K562 (cell line): Measurements from ENCODE around the gene MINK1. TPM values are rescaled to one million over a fixed set of nuclear protein-coding genes. Genes with fewer than 3 reads are reported as not detected.
A peak's percentile ranks its signal among the peaks of the same experiment; 100 is the strongest.

Source experiments
- ARHGAP35 ChIP-seq: fragments of 450-650 bp; IDR thresholded peaks from 2 replicates; pipeline ENCODE4 v1.6.1; 2018; ENCODE audit not compliant: partially characterized antibody
- CBFA2T3 ChIP-seq: fragments of 450-650 bp; IDR thresholded peaks from 2 replicates; pipeline ENCODE4 v1.6.1; 2017
- COPS2 ChIP-seq: fragments of 450-650 bp; conservative IDR thresholded peaks from 2 replicates; pipeline ENCODE4 v1.6.1; 2016; ENCODE audit warnings: mild to moderate bottlenecking, moderate library complexity
- FIP1L1 ChIP-seq: fragments of 200-400 bp; formaldehyde crosslinking; IDR thresholded peaks from 2 replicates; pipeline ENCODE4 v1.6.1; 2018; ENCODE audit warnings: mild to moderate bottlenecking, low read depth, low read length; ENCODE audit not compliant: poor library complexity, severe bottlenecking
- HDAC8 ChIP-seq: fragments of 450-650 bp; IDR thresholded peaks from 2 replicates; pipeline ENCODE4 v1.6.1; 2016; ENCODE audit warnings: mild to moderate bottlenecking, missing genetic modification characterization, moderate library complexity, missing compliant biosample characterization
- HEY1 ChIP-seq: fragments of 250-450 bp; sonication (Bioruptor Pico); IDR thresholded peaks from 2 replicates; pipeline ENCODE4 v1.5.0; 2020; ENCODE audit warnings: mild to moderate bottlenecking, moderate library complexity, borderline replicate concordance
- HIVEP1 ChIP-seq: fragments of 250-450 bp; sonication (Bioruptor Pico); IDR thresholded peaks from 2 replicates; pipeline ENCODE4 v1.4.0; 2020; ENCODE audit warnings: mild to moderate bottlenecking
- IFI16 ChIP-seq: fragments of 250-450 bp; sonication (Bioruptor Pico); IDR thresholded peaks from 2 replicates; pipeline ENCODE4 v2.1.2; 2022; ENCODE audit warnings: mild to moderate bottlenecking, inconsistent platforms
- MAFG ChIP-seq: fragments of 450-650 bp; conservative IDR thresholded peaks from 2 replicates; pipeline ENCODE4 v1.6.1; 2016; ENCODE audit warnings: missing genetic modification characterization, missing compliant biosample characterization
- NFYB ChIP-seq: IDR thresholded peaks from 2 replicates; pipeline ENCODE4 v1.6.1; 2011; ENCODE audit warnings: mild to moderate bottlenecking, moderate library complexity; ENCODE audit not compliant: insufficient read length; ENCODE audit errors: extremely low read depth
- RCOR1 ChIP-seq, 2 experiments: IDR thresholded peaks; 2 replicates each; pipeline ENCODE4 v1.6.1; 2012; ENCODE audit warnings: low read depth in 2 of 2, low read length in 2 of 2, borderline replicate concordance in 1 of 2, improper control_type of control experiment in 1 of 2
- SMARCA4 ChIP-seq: fragments of 450-650 bp; IDR thresholded peaks from 2 replicates; pipeline ENCODE4 v1.6.1; 2016
- SMARCC2 ChIP-seq: fragments of 450-650 bp; IDR thresholded peaks from 2 replicates; pipeline ENCODE4 v1.6.1; 2017; ENCODE audit warnings: antibody characterized with exemption, moderate library complexity, mild to moderate bottlenecking, low read depth
- ZBTB1 ChIP-seq: sonication (generic); formaldehyde crosslinking; IDR thresholded peaks from 2 replicates; pipeline ENCODE4 v1.8.1; 2023; ENCODE audit warnings: missing genetic modification reagents, low read depth, mild to moderate bottlenecking, borderline replicate concordance
- ZNF24 ChIP-seq: fragments of 450-650 bp; IDR thresholded peaks from 2 replicates; pipeline ENCODE4 v1.6.1; 2016
- ZNF408 ChIP-seq: fragments of 250-450 bp; sonication (Bioruptor Pico); IDR thresholded peaks from 2 replicates; pipeline ENCODE4 v1.4.0; 2020; ENCODE audit warnings: low read depth, mild to moderate bottlenecking, moderate library complexity
- ZNF431 ChIP-seq: sonication (generic); formaldehyde crosslinking; IDR thresholded peaks from 2 replicates; pipeline ENCODE4 v1.8.0; 2022; ENCODE audit warnings: mild to moderate bottlenecking, missing genetic modification reagents
- ZNF830 ChIP-seq: fragments of 250-450 bp; sonication (Bioruptor Pico); IDR thresholded peaks from 2 replicates; pipeline ENCODE4 v1.5.0; 2021; ENCODE audit warnings: mild to moderate bottlenecking
- polyA plus RNA-seq, 8 experiments: library from polyadenylated mRNA; depleted of rRNA in 4 of 8; stranded (reverse) in 5 of 8; unstranded in 3 of 8; fragments of >200 nt; fragmentation: Nextera tagmentation in 2 of 8; fragmentation: Illumina TruSeq in 1 of 8; extraction: Ambion mirVana in 2 of 8; extraction: Trizol in 1 of 8; gene quantifications; 2 replicates each; pipeline versions ENCODE4 v1.2.1 to v1.2.3, GENCODE V29; 2011 to 2014; ENCODE audit warnings: inconsistent platforms in 1 of 8, missing spikeins in 1 of 8
- total RNA-seq, 7 experiments: library from RNA; depleted of rRNA in 6 of 7; stranded (reverse); fragments of >200 nt in 6 of 7; fragmentation: Illumina TruSeq in 2 of 7; extraction: Trizol in 2 of 7; gene quantifications; 2 replicates each; pipeline versions ENCODE4 v1.2.1 to v1.2.3, GENCODE V29; 2011 to 2021; ENCODE audit warnings: low replicate concordance in 1 of 7
- TF ChIP-seq, protein P1 (sequence below): fragments of 250-450 bp; sonication (Bioruptor Pico); IDR thresholded peaks from 2 replicates; pipeline ENCODE4 v1.5.0; 2021
- TF ChIP-seq, protein P2 (sequence below): fragments of 450-650 bp; IDR thresholded peaks from 2 replicates; pipeline ENCODE4 v1.6.1; 2017; ENCODE audit warnings: antibody characterized with exemption
- TF ChIP-seq, protein P3 (sequence below): sonication (generic); formaldehyde crosslinking; IDR thresholded peaks from 2 replicates; pipeline ENCODE4 v1.8.0; 2022; ENCODE audit warnings: mild to moderate bottlenecking, missing genetic modification reagents
- TF ChIP-seq, protein P4 (sequence below): sonication (generic); formaldehyde crosslinking; IDR thresholded peaks from 2 replicates; pipeline ENCODE4 v1.8.0; 2022; ENCODE audit warnings: missing genetic modification reagents, mild to moderate bottlenecking, borderline replicate concordance
- TF ChIP-seq, protein P5 (sequence below): fragments of 250-450 bp; sonication (Bioruptor Pico); IDR thresholded peaks from 2 replicates; pipeline ENCODE4 v1.4.0; 2020; ENCODE audit warnings: borderline replicate concordance

Gene MINK1
- total and polyA plus RNA-seq, 9 of the 15 experiments (the other 6 are each of a cell fraction or from before 2014, with no cell fraction given): 0.11 to 54.2 (median 14.9) TPM

DNA sequence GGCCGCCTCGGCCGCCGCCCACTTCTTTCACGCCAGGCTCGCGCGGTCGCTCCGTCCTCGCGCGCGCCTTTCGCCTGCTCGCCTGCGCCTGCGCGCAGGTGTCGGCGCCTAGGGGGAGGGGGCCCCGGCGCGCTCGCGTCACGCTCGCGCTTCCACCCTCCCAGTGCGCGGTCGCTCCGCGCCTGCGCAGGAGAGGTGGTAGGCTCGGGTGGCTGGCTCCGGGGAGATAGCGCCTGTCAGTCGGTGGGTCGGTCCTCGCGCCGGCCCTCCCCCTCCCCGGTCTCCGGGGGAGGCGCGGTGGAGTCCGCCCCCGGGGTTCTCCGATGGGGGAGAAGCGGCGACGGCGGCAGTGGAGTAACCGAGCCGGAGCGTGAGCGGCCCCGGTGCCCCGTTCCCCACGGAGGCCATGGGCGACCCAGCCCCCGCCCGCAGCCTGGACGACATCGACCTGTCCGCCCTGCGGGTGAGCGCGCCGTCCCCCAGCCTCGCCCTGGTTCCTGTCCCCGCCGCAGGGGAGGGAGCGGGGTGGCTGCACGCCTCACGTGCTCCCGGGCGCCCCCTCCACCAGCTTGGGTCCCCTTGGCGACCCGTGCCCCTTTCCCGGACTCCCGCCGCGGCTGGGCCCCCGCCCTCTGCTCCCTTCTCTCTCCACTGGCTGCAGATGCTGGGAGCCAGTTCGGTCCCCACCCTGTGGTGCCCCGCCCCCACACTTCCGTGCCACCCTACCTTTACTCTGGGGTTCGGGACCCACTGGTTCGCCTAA, at the start of gene MINK1 (continued):
- TF ChIP-seq, protein P1, sequence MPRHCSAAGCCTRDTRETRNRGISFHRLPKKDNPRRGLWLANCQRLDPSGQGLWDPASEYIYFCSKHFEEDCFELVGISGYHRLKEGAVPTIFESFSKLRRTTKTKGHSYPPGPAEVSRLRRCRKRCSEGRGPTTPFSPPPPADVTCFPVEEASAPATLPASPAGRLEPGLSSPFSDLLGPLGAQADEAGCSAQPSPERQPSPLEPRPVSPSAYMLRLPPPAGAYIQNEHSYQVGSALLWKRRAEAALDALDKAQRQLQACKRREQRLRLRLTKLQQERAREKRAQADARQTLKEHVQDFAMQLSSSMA (CRISPR knock-in tag): no peak
- TF ChIP-seq ARHGAP35 (no peak), ZBTB1 (CRISPR knock-in tag) (no peak; the same call in 1 of the 2 replicates), MAFG (tag) (no peak), CBFA2T3 (no peak; the same call in 1 of the 2 replicates), HDAC8 (tag) (no peak), SMARCA4 (no peak), IFI16 (CRISPR knock-in tag) (no peak), ZNF24 (no peak), ZNF830 (no peak), RCOR1 (IDR thresholded peaks at IDR 0.05; ENCODE audit: borderline replicate concordance in 1 of 2, low read depth in 2 of 2, low read length in 2 of 2) (no peak), SMARCC2 (no peak), HEY1 (CRISPR knock-in tag) (no peak), ZNF408 (CRISPR knock-in tag) (no peak), HIVEP1 (no peak), COPS2 (no peak), NFYB (no peak), FIP1L1 (peak; percentile 47), ZNF431 (CRISPR knock-in tag) (no peak)
- TF ChIP-seq, protein P2, sequence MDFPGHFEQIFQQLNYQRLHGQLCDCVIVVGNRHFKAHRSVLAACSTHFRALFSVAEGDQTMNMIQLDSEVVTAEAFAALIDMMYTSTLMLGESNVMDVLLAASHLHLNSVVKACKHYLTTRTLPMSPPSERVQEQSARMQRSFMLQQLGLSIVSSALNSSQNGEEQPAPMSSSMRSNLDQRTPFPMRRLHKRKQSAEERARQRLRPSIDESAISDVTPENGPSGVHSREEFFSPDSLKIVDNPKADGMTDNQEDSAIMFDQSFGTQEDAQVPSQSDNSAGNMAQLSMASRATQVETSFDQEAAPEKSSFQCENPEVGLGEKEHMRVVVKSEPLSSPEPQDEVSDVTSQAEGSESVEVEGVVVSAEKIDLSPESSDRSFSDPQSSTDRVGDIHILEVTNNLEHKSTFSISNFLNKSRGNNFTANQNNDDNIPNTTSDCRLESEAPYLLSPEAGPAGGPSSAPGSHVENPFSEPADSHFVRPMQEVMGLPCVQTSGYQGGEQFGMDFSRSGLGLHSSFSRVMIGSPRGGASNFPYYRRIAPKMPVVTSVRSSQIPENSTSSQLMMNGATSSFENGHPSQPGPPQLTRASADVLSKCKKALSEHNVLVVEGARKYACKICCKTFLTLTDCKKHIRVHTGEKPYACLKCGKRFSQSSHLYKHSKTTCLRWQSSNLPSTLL: no peak
- TF ChIP-seq, protein P3, sequence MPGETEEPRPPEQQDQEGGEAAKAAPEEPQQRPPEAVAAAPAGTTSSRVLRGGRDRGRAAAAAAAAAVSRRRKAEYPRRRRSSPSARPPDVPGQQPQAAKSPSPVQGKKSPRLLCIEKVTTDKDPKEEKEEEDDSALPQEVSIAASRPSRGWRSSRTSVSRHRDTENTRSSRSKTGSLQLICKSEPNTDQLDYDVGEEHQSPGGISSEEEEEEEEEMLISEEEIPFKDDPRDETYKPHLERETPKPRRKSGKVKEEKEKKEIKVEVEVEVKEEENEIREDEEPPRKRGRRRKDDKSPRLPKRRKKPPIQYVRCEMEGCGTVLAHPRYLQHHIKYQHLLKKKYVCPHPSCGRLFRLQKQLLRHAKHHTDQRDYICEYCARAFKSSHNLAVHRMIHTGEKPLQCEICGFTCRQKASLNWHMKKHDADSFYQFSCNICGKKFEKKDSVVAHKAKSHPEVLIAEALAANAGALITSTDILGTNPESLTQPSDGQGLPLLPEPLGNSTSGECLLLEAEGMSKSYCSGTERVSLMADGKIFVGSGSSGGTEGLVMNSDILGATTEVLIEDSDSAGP (CRISPR knock-in tag): no peak
- TF ChIP-seq, protein P4, sequence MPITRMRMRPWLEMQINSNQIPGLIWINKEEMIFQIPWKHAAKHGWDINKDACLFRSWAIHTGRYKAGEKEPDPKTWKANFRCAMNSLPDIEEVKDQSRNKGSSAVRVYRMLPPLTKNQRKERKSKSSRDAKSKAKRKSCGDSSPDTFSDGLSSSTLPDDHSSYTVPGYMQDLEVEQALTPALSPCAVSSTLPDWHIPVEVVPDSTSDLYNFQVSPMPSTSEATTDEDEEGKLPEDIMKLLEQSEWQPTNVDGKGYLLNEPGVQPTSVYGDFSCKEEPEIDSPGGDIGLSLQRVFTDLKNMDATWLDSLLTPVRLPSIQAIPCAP (CRISPR knock-in tag): no peak
- TF ChIP-seq, protein P5, sequence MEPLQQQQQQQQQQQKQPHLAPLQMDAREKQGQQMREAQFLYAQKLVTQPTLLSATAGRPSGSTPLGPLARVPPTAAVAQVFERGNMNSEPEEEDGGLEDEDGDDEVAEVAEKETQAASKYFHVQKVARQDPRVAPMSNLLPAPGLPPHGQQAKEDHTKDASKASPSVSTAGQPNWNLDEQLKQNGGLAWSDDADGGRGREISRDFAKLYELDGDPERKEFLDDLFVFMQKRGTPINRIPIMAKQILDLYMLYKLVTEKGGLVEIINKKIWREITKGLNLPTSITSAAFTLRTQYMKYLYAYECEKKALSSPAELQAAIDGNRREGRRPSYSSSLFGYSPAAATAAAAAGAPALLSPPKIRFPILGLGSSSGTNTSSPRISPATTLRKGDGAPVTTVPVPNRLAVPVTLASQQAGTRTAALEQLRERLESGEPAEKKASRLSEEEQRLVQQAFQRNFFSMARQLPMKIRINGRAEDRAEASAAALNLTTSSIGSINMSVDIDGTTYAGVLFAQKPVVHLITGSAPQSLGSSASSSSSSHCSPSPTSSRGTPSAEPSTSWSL (CRISPR knock-in tag): no peak
